ENCODE results near the gene ZBED4.

- no peak for TF ChIP-seq CTCF (IDR thresholded peaks at IDR 0.05)
- TF ChIP-seq POLR2A (IDR thresholded peaks at IDR 0.05), result no peak
These were observed 63.2 kb downstream of the ZBED4 start for GRCh38 chr22:49916831-49917230.

Measured in transverse colon (tissue), 3 donors.